CD14-positive monocyte (primary cell): ENCODE measurements around the gene C20orf144. TPM values are rescaled to one million over a fixed set of nuclear protein-coding genes. Genes with fewer than 3 reads are reported as not detected.

ENCODE experiments used
- DNase-seq, 3 donors: peaks; one replicate each; pipeline ENCODE4 v3.0.0-alpha.2; 2011 to 2022
- H2AFZ ChIP-seq: 2 replicates; pipeline ENCODE4 v1.6.0; 2012; ENCODE audit warnings: mild to moderate bottlenecking, low read depth, low read length, inconsistent platforms; ENCODE audit not compliant: insufficient read depth, poor library complexity, severe bottlenecking
- H3K27ac ChIP-seq, 2 donors: 1 replicate in 1 of 2; 2 replicates in 1 of 2; pipeline ENCODE4 v1.5.1; 2012 to 2013; ENCODE audit warnings: low read length in 2 of 2, control low read depth in 1 of 2, inconsistent platforms in 1 of 2, low read depth in 1 of 2, mild to moderate bottlenecking in 1 of 2
- H3K27me3 ChIP-seq, 2 donors: one replicate each; pipeline versions ENCODE4 v1.6.0 to v1.6.1; 2011 to 2013; ENCODE audit warnings: low read length in 2 of 2; ENCODE audit not compliant: control insufficient read depth in 2 of 2, insufficient read depth in 2 of 2
- H3K36me3 ChIP-seq, 2 donors: replicated peaks in 1 of 2; 1 replicate in 1 of 2; 2 replicates in 1 of 2; pipeline versions ENCODE4 v1.5.1 to v1.6.1; 2012 to 2013; ENCODE audit warnings: low read length in 2 of 2, control low read depth in 1 of 2, inconsistent platforms in 1 of 2, mild to moderate bottlenecking in 1 of 2; ENCODE audit not compliant: insufficient read depth in 2 of 2, control insufficient read depth in 1 of 2
- H3K4me1 ChIP-seq, 2 donors: 1 replicate in 1 of 2; 2 replicates in 1 of 2; pipeline versions ENCODE4 v1.5.1 to v1.6.1; 2012 to 2013; ENCODE audit warnings: low read length in 2 of 2, control low read depth in 1 of 2, inconsistent platforms in 1 of 2, mild to moderate bottlenecking in 1 of 2, moderate library complexity in 1 of 2; ENCODE audit not compliant: insufficient read depth in 2 of 2, control insufficient read depth in 1 of 2
- H3K4me2 ChIP-seq: replicated peaks from 2 replicates; pipeline ENCODE3; 2012; ENCODE audit warnings: low read length, moderate library complexity, mild to moderate bottlenecking; ENCODE audit not compliant: poor library complexity, severe bottlenecking; ENCODE audit errors: extremely low read depth
- H3K4me3 ChIP-seq, 3 experiments: fragments of 200-600 bp in 1 of 3; sonication (generic) in 1 of 3; replicated peaks in 1 of 3; 1 replicate in 2 of 3; 2 replicates in 1 of 3; pipeline ENCODE4 v1.5.1; 2011 to 2013; ENCODE audit warnings: low read length in 3 of 3, mild to moderate bottlenecking in 3 of 3, control low read depth in 2 of 3, low read depth in 2 of 3, inconsistent platforms in 1 of 3, moderate library complexity in 1 of 3
- H3K79me2 ChIP-seq: 2 replicates; pipeline ENCODE4 v1.6.0; 2012; ENCODE audit warnings: mild to moderate bottlenecking, control low read depth, inconsistent platforms, low read length, moderate library complexity; ENCODE audit not compliant: insufficient read depth
- H3K9ac ChIP-seq: 2 replicates; pipeline ENCODE4 v1.6.0; 2017; ENCODE audit warnings: low read length, mild to moderate bottlenecking; ENCODE audit not compliant: insufficient read depth, poor library complexity, severe bottlenecking
- H3K9me3 ChIP-seq, 2 donors: replicated peaks in 1 of 2; 1 replicate in 1 of 2; 2 replicates in 1 of 2; pipeline versions ENCODE4 v1.5.1 to v1.6.1; 2012 to 2013; ENCODE audit warnings: low read length in 2 of 2, control low read depth in 1 of 2; ENCODE audit not compliant: control insufficient read depth in 1 of 2, insufficient read depth in 1 of 2
- H4K20me1 ChIP-seq: 2 replicates; pipeline ENCODE4 v1.6.0; 2012; ENCODE audit warnings: mild to moderate bottlenecking, low read length, control low read depth, moderate library complexity; ENCODE audit not compliant: insufficient read depth
- H3K27ac Mint-ChIP-seq, 7 donors: one replicate each; pipeline ENCODE4 v1.8.0; 2020; ENCODE audit warnings: mild to moderate bottlenecking in 7 of 7, mixed read lengths in 7 of 7, moderate library complexity in 6 of 7, inconsistent platforms in 2 of 7
- H3K27me3 Mint-ChIP-seq, 3 donors: one replicate each; pipeline ENCODE4 v1.8.0; 2021 to 2022; ENCODE audit warnings: low read depth in 3 of 3, mild to moderate bottlenecking in 3 of 3, mixed read lengths in 3 of 3, moderate library complexity in 3 of 3, inconsistent platforms in 1 of 3
- H3K36me3 Mint-ChIP-seq, 2 donors: one replicate each; pipeline ENCODE4 v1.8.0; 2020; ENCODE audit warnings: mixed read lengths in 2 of 2, inconsistent platforms in 1 of 2, mild to moderate bottlenecking in 1 of 2
- H3K4me1 Mint-ChIP-seq: one replicate; pipeline ENCODE4 v1.8.0; 2020; ENCODE audit warnings: mild to moderate bottlenecking, mixed read lengths
- H3K4me3 Mint-ChIP-seq, 2 donors: one replicate each; pipeline ENCODE4 v1.8.0; 2020; ENCODE audit warnings: mild to moderate bottlenecking in 2 of 2, mixed read lengths in 2 of 2, moderate library complexity in 1 of 2
- H3K9me3 Mint-ChIP-seq, 7 donors: one replicate each; pipeline ENCODE4 v1.8.0; 2020 to 2022; ENCODE audit warnings: mixed read lengths in 7 of 7, mild to moderate bottlenecking in 6 of 7, moderate library complexity in 6 of 7, inconsistent platforms in 2 of 7
- WGBS: methylation state at CpG from one replicate; pipeline ENCODE4 v1.1.5; 2013; ENCODE audit warnings: missing lambda C conversion rate; ENCODE audit not compliant: insufficient coverage; 5-methylcytosine and 5-hydroxymethylcytosine counted together
- intact Hi-C, 2 donors: fragments of 100-400 bp; cut with micrococcal nuclease; formaldehyde crosslinking; loops; one replicate each; pipeline versions ENCODE4 v1.15.0 to v1.15.1; 2023
- polyA plus RNA-seq, 3 donors: library from polyadenylated mRNA; depleted of rRNA in 1 of 3; unstranded in 2 of 3; stranded (reverse) in 1 of 3; fragments of 300-500 nt in 2 of 3; fragments of >200 nt in 1 of 3; fragmentation: Illumina TruSeq in 2 of 3; gene quantifications; 1 replicate in 2 of 3; 2 replicates in 1 of 3; pipeline ENCODE4 v1.2.3, GENCODE V29; 2012 to 2021
- TF ChIP-seq, protein P1 (sequence below): fragments of 200-600 bp; IDR thresholded peaks from one replicate; pipeline ENCODE4 v1.8.0; 2022; ENCODE audit warnings: antibody characterized with exemption, mild to moderate bottlenecking

The C20orf144 gene
- polyA plus RNA-seq, 3 donors: 0.13 TPM; not detected in 2

DNA sequence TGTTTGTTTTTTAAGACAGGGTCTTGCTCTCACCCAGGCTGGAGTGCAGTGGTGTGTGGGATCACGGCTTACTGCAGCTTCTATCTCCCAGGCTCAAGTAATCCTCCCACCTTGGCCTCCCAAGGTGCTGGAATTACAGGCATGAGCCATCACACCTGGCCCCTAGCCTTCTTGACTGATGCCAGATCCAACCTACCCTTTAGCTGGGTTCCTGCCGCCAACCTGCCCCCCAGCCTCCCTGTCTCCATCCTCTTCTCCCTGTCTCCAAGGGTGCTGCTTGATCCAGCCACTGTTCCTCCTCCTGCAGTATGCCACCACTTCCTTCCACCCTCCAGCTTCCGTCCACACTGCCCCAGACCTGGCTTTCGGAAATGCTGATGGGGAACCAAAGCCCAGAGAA lies 3.2 kb upstream of the C20orf144 start:
- no peak overlapping the region for H3K9ac ChIP-seq
- H2AFZ ChIP-seq: no peak overlapping the region
- peak overlapping the region in 1 of 7 donors; percentile 18 for H3K27ac Mint-ChIP-seq
- TF ChIP-seq, protein P1, sequence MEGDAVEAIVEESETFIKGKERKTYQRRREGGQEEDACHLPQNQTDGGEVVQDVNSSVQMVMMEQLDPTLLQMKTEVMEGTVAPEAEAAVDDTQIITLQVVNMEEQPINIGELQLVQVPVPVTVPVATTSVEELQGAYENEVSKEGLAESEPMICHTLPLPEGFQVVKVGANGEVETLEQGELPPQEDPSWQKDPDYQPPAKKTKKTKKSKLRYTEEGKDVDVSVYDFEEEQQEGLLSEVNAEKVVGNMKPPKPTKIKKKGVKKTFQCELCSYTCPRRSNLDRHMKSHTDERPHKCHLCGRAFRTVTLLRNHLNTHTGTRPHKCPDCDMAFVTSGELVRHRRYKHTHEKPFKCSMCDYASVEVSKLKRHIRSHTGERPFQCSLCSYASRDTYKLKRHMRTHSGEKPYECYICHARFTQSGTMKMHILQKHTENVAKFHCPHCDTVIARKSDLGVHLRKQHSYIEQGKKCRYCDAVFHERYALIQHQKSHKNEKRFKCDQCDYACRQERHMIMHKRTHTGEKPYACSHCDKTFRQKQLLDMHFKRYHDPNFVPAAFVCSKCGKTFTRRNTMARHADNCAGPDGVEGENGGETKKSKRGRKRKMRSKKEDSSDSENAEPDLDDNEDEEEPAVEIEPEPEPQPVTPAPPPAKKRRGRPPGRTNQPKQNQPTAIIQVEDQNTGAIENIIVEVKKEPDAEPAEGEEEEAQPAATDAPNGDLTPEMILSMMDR: no peak
- peaks cover 0 to 8% (median 2%) of the 10 kb centered on the region in 3 donors for H3K27me3 Mint-ChIP-seq
- H3K4me1 ChIP-seq: peaks cover 10 to 13% of the 10 kb centered on the region in 2 donors
- no peaks in the 10 kb centered on the region for H3K36me3 ChIP-seq
- no peaks in the 10 kb centered on the region for H4K20me1 ChIP-seq
- H3K4me3 ChIP-seq: no peak overlapping the region
- 86% methylated on average over 4 of the region's 4 CpGs for WGBS
- no peaks in the 10 kb centered on the region for H3K27me3 ChIP-seq
- no peak overlapping the region for H3K27ac ChIP-seq
- H3K9me3 ChIP-seq: no peaks in the 10 kb centered on the region
- peaks cover 8% of the 10 kb centered on the region for H3K4me1 Mint-ChIP-seq
- H3K79me2 ChIP-seq: no peaks in the 10 kb centered on the region
- H3K9me3 Mint-ChIP-seq: peaks cover 0 to 1% (median 0%) of the 10 kb centered on the region in 7 donors
- no peak overlapping the region for H3K4me3 Mint-ChIP-seq
- H3K36me3 Mint-ChIP-seq: peaks cover 0 to 3% of the 10 kb centered on the region in 2 donors
- DNase-seq: no peak
- intact Hi-C loops: no loop called here
- no peak overlapping the region for H3K4me2 ChIP-seq

DNA sequence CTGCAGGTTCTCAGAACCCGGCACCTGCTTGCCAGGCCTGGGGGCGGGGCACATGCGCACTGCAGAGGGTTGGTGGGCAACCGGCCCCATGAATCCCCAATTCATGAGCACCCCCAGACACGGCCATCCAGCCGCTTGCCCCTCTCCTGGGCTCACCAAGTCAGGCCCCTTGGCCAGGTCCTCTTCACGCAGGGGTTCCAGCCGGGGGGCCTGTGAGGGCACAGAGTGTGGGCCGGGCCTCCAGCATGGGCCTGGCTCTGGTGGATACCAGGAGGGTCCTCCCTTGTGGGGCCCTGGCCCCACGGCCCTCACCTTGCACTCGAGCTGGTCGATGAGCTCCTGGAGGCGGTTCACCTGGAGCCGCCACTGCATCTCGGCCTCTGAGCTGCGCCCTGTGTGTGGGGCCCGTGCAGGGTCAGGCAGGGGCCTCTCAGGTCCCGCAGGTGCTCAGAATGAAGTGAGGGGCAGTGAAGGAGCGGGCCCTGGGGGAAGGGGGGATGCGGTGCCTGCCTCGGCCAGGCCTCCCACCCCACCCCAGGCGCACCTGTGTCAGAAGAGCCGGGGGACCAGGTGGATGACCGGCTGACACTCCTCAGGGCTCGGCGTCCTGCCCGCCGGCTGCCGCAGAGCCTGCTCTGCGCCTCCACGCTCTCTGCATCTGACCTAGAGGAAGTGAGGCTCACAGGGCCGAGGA lies 2.6 kb upstream of the C20orf144 start:
- no peak for DNase-seq
- intact Hi-C loops: loop anchor here (5.0 to 10.0 kb wide), 3 partner anchors 175 to 335 kb away; partner anchors contain the start of gene RALY (in 2 of the 2)
- 95% methylated on average over 20 of the region's 32 CpGs for WGBS
- no peak overlapping the region for H2AFZ ChIP-seq
- H3K4me3 ChIP-seq: no peak overlapping the region
- Mint-ChIP-seq H3K4me3 (no peak overlapping the region), H3K36me3 (peaks cover 0 to 3% of the 10 kb centered on the region in 2 donors), H3K27me3 (peaks cover 0 to 5% (median 2%) of the 10 kb centered on the region in 3 donors), H3K27ac (no peak overlapping the region), H3K4me1 (peaks cover 14% of the 10 kb centered on the region), H3K9me3 (peaks cover 0 to 1% (median 0%) of the 10 kb centered on the region in 7 donors)
- H3K27ac ChIP-seq: no peak overlapping the region
- peaks cover 16 to 18% of the 10 kb centered on the region in 2 donors for H3K4me1 ChIP-seq
- TF ChIP-seq, protein P1: no peak
- H4K20me1 ChIP-seq: no peaks in the 10 kb centered on the region
- H3K9ac ChIP-seq: no peak overlapping the region
- H3K27me3 ChIP-seq: no peaks in the 10 kb centered on the region
- no peak overlapping the region for H3K4me2 ChIP-seq
- no peaks in the 10 kb centered on the region for H3K79me2 ChIP-seq
- H3K36me3 ChIP-seq: no peaks in the 10 kb centered on the region
- no peaks in the 10 kb centered on the region for H3K9me3 ChIP-seq
